Glutamatergic neuron (in vitro differentiated cells): ENCODE results near the gene NUP85. TPM values are rescaled to one million over a fixed set of nuclear protein-coding genes. Genes with fewer than 3 reads are reported as not detected.

Source experiments
- DNase-seq: peaks from one replicate; pipeline ENCODE4 v3.0.0; 2022
- H3K27ac Mint-ChIP-seq: one replicate; pipeline ENCODE4 v1.8.0; 2020; ENCODE audit warnings: mild to moderate bottlenecking, mixed read lengths, inconsistent platforms; ENCODE audit not compliant: unreplicated experiment
- H3K27me3 Mint-ChIP-seq: one replicate; pipeline ENCODE4 v1.8.0; 2020; ENCODE audit warnings: mild to moderate bottlenecking, moderate library complexity, mixed read lengths, inconsistent platforms; ENCODE audit not compliant: unreplicated experiment
- H3K36me3 Mint-ChIP-seq: one replicate; pipeline ENCODE4 v1.8.0; 2020; ENCODE audit warnings: mild to moderate bottlenecking, mixed read lengths, inconsistent platforms; ENCODE audit not compliant: unreplicated experiment
- H3K4me1 Mint-ChIP-seq: one replicate; pipeline ENCODE4 v1.8.0; 2020; ENCODE audit warnings: mild to moderate bottlenecking, low read depth, mixed read lengths, inconsistent platforms; ENCODE audit not compliant: unreplicated experiment
- H3K4me3 Mint-ChIP-seq: one replicate; pipeline ENCODE4 v1.8.0; 2020; ENCODE audit warnings: mild to moderate bottlenecking, mixed read lengths, inconsistent platforms; ENCODE audit not compliant: unreplicated experiment
- H3K9me3 Mint-ChIP-seq: one replicate; pipeline ENCODE4 v1.8.0; 2020; ENCODE audit warnings: mild to moderate bottlenecking, moderate library complexity, mixed read lengths, inconsistent platforms; ENCODE audit not compliant: unreplicated experiment
- total RNA-seq: library from RNA; stranded (reverse); fragmentation: NEBNext Ultra II Directional; extraction: Animal tissue kit (Norgen Biotek cat#: 25700); gene quantifications from one replicate; pipeline ENCODE4 v1.2.1, GENCODE V29; 2021; ENCODE audit not compliant: unreplicated experiment
- TF ChIP-seq, protein P1 (sequence below): fragments of 200-600 bp; sonication (generic); IDR thresholded peaks from one replicate; pipeline ENCODE4 v1.5.0; 2021; ENCODE audit not compliant: partially characterized antibody, unreplicated experiment

The NUP85 gene
- total RNA-seq, 1 donor from 2014 or later: 58.9 TPM

DNA sequence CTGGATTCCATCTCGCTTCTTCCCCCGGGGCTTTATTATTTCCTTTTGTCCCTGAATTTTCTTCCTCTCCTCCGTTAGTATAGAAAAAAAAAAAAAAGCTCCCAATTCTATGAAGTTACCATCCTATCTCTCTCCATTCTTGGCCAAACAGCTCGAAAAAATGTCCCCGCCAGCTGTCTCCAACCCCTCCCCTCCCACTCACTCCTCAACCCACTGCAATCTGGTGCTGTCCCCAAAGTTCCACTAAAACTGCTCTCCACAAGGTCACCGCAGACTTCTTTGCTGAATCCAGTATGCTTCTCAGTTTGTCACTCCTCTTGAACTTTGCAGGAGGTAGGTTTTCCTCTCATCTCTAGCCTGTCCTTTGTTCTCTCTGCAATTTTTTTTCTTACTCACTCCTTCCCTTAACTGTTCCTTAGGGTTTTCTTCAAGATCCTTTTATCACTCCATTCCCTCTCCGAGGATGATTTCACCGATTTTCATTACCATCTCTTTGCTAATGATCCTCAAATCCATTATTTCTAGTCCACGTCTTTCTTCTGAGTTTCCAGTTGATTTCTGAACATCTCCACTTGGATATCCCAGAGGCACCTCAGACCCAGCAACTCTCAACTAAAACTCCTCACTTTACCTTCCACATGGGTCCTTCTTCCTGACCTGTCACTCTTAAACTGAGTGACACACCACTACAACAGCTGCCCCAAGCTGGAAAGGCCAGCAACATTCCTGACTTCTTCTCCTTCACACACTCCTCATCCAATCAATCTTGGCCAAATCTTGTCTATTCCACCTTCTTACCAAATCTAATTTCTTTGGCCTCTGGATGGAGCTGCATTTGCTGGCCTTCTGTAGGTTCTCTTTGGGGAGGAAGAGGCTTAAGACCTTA, 21.2 kb upstream of the NUP85 start:
- Mint-ChIP-seq H3K36me3 (no peaks in the 10 kb centered on the region), H3K27ac (peak overlapping the region; percentile 90), H3K9me3 (peaks cover 16% of the 10 kb centered on the region), H3K4me1 (peaks cover 12% of the 10 kb centered on the region), H3K27me3 (peaks cover 11% of the 10 kb centered on the region), H3K4me3 (peak overlapping the region; percentile 73)
- TF ChIP-seq, protein P1, sequence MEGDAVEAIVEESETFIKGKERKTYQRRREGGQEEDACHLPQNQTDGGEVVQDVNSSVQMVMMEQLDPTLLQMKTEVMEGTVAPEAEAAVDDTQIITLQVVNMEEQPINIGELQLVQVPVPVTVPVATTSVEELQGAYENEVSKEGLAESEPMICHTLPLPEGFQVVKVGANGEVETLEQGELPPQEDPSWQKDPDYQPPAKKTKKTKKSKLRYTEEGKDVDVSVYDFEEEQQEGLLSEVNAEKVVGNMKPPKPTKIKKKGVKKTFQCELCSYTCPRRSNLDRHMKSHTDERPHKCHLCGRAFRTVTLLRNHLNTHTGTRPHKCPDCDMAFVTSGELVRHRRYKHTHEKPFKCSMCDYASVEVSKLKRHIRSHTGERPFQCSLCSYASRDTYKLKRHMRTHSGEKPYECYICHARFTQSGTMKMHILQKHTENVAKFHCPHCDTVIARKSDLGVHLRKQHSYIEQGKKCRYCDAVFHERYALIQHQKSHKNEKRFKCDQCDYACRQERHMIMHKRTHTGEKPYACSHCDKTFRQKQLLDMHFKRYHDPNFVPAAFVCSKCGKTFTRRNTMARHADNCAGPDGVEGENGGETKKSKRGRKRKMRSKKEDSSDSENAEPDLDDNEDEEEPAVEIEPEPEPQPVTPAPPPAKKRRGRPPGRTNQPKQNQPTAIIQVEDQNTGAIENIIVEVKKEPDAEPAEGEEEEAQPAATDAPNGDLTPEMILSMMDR: no peak
- no peak for DNase-seq

DNA sequence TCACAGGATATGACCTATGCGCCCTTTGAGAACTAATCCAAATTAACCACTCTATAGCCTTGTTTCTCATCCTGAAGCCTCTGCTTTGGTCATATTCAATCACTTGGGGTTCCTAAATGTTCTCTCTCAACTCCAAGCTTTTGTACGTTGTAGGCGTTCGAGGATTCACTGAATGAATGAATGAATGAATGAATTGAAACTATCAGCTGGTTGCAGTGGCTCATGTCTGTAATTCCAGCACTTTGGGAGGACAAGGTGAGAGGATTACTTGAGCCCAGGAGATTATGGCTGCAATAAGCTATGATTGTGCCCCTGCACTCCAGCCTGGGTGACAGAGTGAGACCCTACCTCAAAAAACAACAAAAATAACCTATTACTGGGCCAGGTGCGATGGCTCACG, 16.9 kb upstream of the NUP85 start:
- Mint-ChIP-seq H3K4me1 (peaks cover 6% of the 10 kb centered on the region), H3K27ac (no peak overlapping the region), H3K27me3 (peaks cover 7% of the 10 kb centered on the region), H3K4me3 (no peak overlapping the region), H3K9me3 (peaks cover 6% of the 10 kb centered on the region), H3K36me3 (no peaks in the 10 kb centered on the region)
- TF ChIP-seq, protein P1: no peak
- DNase-seq: no peak

DNA sequence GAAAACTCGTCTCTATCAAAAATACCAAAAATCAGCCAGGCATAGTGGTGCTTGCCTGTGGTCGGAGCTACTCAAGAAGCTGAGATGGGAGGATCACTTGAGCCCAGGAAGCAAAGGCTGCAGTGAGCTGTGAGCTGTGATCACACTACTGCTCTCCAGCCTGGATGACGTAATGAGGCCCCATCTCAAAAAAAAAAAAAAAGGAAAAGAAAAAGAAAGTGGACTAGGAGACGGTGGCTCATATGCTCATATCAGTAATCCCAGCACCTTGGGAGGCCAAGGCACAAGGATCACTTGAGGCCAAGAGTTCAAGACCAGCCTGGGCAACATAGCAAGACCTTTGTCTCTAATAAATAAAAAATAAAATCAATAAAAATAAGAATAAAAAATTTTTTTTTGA, 13.9 kb upstream of the NUP85 start:
- TF ChIP-seq, protein P1: no peak
- DNase-seq: no peak
- Mint-ChIP-seq H3K9me3 (no peaks in the 10 kb centered on the region), H3K27ac (no peak overlapping the region), H3K36me3 (no peaks in the 10 kb centered on the region), H3K4me3 (peak overlapping the region; percentile 15), H3K27me3 (no peaks in the 10 kb centered on the region), H3K4me1 (no peaks in the 10 kb centered on the region)

DNA sequence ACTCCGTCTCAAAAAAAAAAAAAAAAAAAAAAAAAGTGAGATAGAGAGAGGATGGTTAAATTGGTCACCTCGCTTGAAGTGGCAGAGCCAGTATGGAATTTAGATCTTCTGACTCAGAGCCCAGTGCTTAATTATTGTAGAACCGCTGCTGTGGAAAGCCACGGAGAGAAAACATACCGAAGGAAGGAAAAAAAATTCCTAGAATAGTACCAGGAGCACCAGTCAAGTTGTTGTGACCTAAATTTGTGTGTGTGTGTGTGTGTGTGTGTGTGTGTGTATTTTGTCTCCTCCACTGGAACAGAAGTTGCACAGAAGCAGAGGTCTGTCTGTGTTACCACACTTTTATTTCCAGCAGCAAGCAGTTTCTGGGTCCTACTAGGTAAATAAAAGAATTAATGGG, 10.6 kb upstream of the NUP85 start:
- Mint-ChIP-seq H3K27ac (no peak overlapping the region), H3K27me3 (no peaks in the 10 kb centered on the region), H3K4me1 (no peaks in the 10 kb centered on the region), H3K9me3 (no peaks in the 10 kb centered on the region), H3K4me3 (no peak overlapping the region), H3K36me3 (no peaks in the 10 kb centered on the region)
- TF ChIP-seq, protein P1: no peak
- no peak for DNase-seq

DNA sequence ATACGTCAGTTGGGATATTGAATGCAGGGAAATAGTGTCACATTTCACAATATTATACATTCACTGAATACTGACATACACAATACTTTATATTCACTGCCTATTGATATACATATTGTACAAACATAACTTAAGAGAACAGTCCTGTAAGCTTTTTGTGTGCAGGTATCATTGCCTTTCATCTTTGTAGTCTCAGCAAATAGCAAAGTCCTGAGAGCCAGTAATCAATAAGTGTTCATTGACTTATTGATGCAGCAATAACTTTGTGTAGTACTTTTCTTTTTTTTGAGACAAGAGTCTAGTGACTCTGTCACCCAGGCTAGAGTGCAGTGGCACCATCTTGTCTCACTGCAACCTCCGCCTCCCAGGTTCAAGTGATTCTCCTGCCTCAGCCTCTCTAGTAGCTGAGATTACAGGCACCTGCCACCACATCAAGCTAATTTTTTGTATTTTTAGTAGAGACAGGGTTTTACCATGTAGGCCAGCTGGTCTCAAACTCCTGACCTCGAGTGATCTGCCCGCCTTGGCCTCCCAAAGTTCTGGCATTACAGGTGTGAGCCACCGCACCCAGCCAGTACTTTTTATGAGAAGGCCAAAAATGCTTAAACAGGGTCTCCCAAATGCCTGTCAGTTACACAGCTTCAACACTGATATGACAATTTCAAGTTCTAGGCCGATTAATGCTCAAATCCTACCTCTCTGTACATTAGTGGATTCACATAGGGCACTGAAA, 5.4 kb upstream of the NUP85 start:
- no peaks in the 10 kb centered on the region for H3K9me3 Mint-ChIP-seq
- H3K27ac Mint-ChIP-seq: no peak overlapping the region
- TF ChIP-seq, protein P1: no peak
- H3K4me3 Mint-ChIP-seq: no peak overlapping the region
- H3K36me3 Mint-ChIP-seq: no peaks in the 10 kb centered on the region
- no peaks in the 10 kb centered on the region for H3K27me3 Mint-ChIP-seq
- DNase-seq: no peak
- no peaks in the 10 kb centered on the region for H3K4me1 Mint-ChIP-seq
